Measurements from ENCODE around the gene MAB21L4.

Gene MAB21L4

DNA sequence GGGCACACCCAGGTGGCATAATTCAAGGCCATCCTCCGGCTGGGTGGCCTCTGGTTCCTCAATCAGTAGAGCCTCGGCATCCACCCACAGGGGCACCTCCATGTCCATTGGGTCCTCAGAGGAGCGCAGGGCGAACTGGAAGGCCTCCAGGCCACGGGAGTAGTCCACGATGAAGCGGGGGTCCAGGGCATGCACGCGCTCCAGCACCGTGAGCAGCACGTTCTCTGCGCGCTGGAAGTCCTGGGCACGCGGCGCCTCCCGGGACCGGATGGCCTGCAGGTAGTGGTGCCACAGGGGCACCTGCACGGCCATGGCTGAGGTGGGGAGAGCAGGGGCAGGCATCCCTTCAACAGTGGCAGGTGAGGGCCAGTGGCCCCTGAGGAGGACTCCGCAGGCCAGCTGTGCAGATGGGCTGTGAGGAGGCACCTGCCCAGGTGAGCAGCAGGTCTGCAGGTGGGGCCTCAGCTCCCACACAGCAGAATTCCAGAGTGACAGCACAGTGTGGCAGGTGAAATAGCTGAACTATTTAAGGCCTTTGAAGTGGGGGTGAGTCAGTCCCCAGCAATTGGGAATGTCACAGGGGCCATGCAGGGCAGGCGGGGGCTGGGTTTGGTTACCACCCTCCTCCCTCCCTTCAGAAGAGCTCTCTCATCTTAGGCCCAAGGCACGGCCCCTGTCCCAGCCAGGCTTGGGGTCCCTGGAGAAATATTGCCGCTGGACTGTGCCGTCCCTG, at the start of gene MAB21L4:
MAB21L4 (minus strand) TSS at position 501 of the 733 bp plus-strand sequence; CDS start at position 342, 159 bp downstream.
- TF ChIP-seq, protein P1, sequence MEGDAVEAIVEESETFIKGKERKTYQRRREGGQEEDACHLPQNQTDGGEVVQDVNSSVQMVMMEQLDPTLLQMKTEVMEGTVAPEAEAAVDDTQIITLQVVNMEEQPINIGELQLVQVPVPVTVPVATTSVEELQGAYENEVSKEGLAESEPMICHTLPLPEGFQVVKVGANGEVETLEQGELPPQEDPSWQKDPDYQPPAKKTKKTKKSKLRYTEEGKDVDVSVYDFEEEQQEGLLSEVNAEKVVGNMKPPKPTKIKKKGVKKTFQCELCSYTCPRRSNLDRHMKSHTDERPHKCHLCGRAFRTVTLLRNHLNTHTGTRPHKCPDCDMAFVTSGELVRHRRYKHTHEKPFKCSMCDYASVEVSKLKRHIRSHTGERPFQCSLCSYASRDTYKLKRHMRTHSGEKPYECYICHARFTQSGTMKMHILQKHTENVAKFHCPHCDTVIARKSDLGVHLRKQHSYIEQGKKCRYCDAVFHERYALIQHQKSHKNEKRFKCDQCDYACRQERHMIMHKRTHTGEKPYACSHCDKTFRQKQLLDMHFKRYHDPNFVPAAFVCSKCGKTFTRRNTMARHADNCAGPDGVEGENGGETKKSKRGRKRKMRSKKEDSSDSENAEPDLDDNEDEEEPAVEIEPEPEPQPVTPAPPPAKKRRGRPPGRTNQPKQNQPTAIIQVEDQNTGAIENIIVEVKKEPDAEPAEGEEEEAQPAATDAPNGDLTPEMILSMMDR (IDR thresholded peaks at IDR 0.05; ENCODE audit: low read depth, low read length) = no peak
- no peak for DNase-seq (ENCODE audit: extremely low read depth, low read depth)

DNA sequence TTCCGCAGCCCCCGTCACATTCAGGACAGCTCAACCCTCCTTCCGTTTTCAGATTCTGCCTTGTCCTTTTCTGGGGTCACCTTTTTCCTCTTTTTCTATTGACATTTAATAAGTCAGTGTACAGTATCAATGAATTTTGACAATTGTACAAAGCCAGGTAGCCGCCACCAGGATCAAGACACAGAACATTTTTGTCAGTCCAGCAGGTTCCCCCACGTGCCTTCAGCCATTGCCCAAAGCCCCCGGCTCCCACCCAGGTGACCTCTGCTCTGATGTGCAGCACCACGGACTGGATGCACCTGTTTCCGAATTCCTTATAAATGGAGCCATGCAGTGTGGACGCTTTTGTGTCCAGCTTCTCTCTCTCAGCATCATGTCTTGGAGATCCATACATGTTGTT, 40.1 kb upstream of the MAB21L4 start:
- TF ChIP-seq, protein P1 (IDR thresholded peaks at IDR 0.05; ENCODE audit: low read depth, low read length) = no peak
- no peak for DNase-seq (ENCODE audit: extremely low read depth, low read depth)

DNA sequence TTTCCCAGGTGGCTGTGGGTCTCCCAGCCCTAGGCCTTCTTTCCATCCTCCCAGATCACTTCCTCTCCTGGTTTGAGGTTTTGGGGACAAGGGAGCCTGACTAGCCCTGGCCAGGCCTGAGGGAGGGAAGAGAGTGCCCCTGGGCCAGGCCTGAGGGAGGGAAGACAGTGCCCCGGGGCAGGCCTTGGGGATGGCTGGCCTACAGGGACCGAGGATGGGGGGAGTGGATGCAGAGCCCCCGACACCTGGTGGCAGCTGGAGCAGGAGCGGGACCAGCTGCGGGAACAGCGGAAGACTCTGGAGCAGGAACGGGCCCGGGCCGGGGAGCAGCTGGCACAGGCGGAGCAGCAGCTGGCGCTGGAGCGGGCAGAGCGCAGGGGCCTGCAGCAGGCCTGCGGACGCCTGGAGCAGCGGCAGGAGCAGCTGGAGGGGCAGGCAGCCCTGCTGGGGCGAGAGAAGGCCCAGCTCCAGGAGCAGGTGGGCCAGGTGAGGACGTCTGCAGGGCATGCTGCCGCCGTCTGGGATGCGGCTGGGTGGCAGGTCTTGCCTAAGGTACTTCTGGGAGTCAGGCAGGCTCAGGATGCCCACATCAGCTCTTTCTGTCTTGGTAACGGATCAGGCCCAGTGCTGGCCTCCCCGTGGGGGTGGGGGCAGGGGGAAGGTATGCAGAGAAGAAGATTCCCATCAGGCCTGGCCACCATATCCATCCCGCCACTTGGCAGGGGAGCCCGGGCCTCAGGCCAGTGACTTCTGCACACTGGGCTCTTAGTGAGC, 39.3 kb upstream of the MAB21L4 start:
- no peak for DNase-seq (ENCODE audit: extremely low read depth, low read depth)
- TF ChIP-seq, protein P1 (IDR thresholded peaks at IDR 0.05; ENCODE audit: low read depth, low read length) = no peak

DNA sequence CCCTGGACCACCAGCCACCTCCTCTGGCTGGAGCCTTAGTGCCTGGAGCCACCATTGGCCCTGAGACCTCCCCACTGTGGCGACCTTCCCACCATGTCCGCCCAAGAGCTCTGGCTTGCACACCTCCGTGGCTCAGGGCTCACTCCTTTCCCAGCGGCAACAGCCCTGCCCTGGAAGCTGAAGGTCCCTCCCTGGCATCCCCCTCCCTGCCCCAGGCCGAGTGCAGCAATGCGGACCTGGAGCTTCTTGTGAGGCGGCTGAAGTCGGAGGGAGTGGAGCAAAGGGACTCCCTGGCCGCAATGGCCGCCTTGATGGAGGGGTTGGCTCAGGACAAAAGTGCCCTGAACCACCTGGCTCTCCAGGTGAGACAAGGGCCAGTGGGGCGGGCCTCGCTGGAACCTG, 38.7 kb upstream of the MAB21L4 start:
- TF ChIP-seq, protein P1 (IDR thresholded peaks at IDR 0.05; ENCODE audit: low read depth, low read length) = no peak
- no peak for DNase-seq (ENCODE audit: extremely low read depth, low read depth)

DNA sequence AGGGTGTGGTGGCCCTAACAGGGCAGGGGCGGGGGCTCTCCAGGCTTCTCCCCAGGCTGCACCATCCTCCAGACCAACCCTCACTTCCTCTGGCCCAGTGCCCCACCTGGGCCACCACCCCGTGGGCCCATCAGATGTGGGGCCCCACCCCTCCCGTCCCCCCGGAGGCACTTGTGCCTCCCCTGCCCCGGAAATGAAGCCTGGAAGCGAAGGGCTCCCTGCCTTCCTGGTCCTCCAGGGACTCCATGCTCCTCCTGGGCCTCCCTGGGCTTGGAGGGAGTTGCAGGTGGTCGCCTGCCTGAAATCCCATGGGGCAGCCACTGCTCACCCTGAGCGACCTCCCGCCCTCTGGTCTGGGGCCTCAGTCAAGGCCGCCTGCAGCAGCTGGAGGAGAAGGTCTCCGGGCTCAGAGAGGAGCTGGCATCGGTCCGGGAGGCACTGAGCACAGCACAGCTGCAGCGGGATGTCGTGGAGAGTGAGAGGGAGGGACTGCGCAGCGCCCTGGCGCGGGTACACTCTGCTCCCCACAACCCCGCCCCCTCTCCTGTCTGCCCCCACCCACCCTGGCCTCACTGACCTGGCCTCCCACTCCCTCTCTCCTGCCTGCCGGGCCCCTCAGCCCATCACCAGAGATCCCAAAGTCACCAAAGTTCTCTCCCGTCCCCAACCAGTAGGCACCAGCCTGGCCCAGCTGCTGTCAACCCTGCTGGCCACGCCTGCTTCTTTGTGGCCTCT, 38.2 kb upstream of the MAB21L4 start:
- TF ChIP-seq, protein P1 (IDR thresholded peaks at IDR 0.05; ENCODE audit: low read depth, low read length) = no peak
- no peak for DNase-seq (ENCODE audit: extremely low read depth, low read depth)

DNA sequence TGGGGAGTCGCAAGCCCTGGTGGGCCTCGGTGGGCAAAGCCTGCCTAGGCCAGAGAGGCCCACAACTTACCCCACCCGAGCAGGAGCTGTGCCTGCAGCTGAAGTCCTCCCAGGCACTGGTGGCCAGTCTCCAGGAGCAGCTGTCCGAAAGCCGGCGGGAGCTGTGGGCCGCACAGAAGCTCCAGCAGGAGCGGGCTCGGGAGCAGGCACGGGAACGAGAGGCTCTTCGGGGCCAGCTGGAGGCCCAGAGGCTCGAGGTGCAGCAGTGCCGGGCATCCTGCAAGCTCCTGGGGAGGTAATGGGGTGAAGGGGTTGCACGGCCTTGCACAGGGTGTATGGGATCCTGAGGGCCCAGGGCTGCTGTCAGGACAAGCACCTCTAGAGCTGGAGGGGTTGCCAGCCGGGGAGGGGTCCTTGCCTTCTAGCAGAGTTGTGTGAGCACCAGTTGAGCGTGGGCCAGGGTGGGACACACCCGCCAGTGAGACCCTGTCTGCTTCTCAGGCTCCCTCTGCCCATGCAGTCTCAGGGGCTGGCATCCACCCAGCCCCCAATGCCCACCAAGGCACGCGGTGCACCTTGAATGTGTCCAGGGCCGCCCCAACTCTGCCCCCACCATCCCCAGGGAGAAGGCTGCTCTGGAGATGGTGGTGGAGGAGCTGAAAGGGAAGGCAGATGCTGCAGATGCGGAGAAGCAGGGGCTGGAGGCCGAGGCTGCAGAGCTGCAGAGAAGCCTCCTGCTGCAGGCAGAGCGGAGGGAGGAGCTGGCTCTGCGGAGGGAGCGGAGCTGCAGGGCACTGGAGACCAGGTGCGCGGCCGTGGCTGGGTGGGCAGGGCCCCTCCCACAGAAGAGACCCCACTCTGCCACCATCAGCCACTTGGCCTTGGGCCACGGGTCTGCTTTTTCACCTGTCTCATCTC, 37.4 kb upstream of the MAB21L4 start:
- no peak for DNase-seq (ENCODE audit: extremely low read depth, low read depth)
- TF ChIP-seq, protein P1 (IDR thresholded peaks at IDR 0.05; ENCODE audit: low read depth, low read length) = no peak
